ENCODE data around the gene COX20.

DNA sequence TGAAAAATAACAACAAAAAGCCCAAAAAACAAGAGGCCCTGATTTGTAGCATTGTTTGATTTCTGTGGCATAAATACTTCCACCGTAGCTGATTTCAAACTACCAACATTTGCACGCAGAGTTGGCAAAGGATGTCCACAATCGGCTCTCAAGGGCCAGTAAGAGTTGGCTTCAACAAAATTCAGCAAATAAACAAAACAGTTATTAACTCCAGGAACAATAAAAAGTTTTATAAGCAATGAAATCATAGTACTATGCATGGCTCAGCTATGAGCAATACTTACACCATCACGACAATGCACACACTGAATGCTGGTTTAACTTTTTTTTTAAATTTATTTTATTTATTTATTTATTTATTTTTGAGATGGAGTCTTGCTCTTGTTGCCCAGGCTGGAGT lies 8.7 kb upstream of the COX20 start:
- TF ChIP-seq, protein P1, sequence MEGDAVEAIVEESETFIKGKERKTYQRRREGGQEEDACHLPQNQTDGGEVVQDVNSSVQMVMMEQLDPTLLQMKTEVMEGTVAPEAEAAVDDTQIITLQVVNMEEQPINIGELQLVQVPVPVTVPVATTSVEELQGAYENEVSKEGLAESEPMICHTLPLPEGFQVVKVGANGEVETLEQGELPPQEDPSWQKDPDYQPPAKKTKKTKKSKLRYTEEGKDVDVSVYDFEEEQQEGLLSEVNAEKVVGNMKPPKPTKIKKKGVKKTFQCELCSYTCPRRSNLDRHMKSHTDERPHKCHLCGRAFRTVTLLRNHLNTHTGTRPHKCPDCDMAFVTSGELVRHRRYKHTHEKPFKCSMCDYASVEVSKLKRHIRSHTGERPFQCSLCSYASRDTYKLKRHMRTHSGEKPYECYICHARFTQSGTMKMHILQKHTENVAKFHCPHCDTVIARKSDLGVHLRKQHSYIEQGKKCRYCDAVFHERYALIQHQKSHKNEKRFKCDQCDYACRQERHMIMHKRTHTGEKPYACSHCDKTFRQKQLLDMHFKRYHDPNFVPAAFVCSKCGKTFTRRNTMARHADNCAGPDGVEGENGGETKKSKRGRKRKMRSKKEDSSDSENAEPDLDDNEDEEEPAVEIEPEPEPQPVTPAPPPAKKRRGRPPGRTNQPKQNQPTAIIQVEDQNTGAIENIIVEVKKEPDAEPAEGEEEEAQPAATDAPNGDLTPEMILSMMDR (IDR thresholded peaks at IDR 0.05) = no peak
- no peak for TF ChIP-seq FOXJ3 (CRISPR knock-in tag; IDR thresholded peaks at IDR 0.05; ENCODE audit: borderline replicate concordance)
- TF ChIP-seq, protein P2, sequence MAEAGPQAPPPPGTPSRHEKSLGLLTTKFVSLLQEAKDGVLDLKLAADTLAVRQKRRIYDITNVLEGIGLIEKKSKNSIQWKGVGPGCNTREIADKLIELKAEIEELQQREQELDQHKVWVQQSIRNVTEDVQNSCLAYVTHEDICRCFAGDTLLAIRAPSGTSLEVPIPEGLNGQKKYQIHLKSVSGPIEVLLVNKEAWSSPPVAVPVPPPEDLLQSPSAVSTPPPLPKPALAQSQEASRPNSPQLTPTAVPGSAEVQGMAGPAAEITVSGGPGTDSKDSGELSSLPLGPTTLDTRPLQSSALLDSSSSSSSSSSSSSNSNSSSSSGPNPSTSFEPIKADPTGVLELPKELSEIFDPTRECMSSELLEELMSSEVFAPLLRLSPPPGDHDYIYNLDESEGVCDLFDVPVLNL (CRISPR knock-in tag; IDR thresholded peaks at IDR 0.05; ENCODE audit: borderline replicate concordance, low read depth) = no peak
- TF ChIP-seq, protein P3, sequence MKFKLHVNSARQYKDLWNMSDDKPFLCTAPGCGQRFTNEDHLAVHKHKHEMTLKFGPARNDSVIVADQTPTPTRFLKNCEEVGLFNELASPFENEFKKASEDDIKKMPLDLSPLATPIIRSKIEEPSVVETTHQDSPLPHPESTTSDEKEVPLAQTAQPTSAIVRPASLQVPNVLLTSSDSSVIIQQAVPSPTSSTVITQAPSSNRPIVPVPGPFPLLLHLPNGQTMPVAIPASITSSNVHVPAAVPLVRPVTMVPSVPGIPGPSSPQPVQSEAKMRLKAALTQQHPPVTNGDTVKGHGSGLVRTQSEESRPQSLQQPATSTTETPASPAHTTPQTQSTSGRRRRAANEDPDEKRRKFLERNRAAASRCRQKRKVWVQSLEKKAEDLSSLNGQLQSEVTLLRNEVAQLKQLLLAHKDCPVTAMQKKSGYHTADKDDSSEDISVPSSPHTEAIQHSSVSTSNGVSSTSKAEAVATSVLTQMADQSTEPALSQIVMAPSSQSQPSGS (CRISPR knock-in tag; IDR thresholded peaks at IDR 0.05; ENCODE audit: borderline replicate concordance, low read depth) = no peak
- no peak for TF ChIP-seq ZNF232 (CRISPR knock-in tag; IDR thresholded peaks at IDR 0.05)
- TF ChIP-seq, protein P4, sequence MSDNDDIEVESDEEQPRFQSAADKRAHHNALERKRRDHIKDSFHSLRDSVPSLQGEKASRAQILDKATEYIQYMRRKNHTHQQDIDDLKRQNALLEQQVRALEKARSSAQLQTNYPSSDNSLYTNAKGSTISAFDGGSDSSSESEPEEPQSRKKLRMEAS (CRISPR knock-in tag; IDR thresholded peaks at IDR 0.05) = no peak
- TF ChIP-seq, protein P5, sequence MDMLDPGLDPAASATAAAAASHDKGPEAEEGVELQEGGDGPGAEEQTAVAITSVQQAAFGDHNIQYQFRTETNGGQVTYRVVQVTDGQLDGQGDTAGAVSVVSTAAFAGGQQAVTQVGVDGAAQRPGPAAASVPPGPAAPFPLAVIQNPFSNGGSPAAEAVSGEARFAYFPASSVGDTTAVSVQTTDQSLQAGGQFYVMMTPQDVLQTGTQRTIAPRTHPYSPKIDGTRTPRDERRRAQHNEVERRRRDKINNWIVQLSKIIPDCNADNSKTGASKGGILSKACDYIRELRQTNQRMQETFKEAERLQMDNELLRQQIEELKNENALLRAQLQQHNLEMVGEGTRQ (CRISPR knock-in tag; IDR thresholded peaks at IDR 0.05) = no peak
- TF ChIP-seq, protein P6, sequence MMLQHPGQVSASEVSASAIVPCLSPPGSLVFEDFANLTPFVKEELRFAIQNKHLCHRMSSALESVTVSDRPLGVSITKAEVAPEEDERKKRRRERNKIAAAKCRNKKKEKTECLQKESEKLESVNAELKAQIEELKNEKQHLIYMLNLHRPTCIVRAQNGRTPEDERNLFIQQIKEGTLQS (CRISPR knock-in tag; conservative IDR thresholded peaks at IDR 0.05) = no peak
- no peak for TF ChIP-seq CREM (CRISPR knock-in tag; IDR thresholded peaks at IDR 0.05)
- TF ChIP-seq NFYB (CRISPR knock-in tag; conservative IDR thresholded peaks at IDR 0.05; ENCODE audit: low read depth) = no peak
- TF ChIP-seq, protein P7, sequence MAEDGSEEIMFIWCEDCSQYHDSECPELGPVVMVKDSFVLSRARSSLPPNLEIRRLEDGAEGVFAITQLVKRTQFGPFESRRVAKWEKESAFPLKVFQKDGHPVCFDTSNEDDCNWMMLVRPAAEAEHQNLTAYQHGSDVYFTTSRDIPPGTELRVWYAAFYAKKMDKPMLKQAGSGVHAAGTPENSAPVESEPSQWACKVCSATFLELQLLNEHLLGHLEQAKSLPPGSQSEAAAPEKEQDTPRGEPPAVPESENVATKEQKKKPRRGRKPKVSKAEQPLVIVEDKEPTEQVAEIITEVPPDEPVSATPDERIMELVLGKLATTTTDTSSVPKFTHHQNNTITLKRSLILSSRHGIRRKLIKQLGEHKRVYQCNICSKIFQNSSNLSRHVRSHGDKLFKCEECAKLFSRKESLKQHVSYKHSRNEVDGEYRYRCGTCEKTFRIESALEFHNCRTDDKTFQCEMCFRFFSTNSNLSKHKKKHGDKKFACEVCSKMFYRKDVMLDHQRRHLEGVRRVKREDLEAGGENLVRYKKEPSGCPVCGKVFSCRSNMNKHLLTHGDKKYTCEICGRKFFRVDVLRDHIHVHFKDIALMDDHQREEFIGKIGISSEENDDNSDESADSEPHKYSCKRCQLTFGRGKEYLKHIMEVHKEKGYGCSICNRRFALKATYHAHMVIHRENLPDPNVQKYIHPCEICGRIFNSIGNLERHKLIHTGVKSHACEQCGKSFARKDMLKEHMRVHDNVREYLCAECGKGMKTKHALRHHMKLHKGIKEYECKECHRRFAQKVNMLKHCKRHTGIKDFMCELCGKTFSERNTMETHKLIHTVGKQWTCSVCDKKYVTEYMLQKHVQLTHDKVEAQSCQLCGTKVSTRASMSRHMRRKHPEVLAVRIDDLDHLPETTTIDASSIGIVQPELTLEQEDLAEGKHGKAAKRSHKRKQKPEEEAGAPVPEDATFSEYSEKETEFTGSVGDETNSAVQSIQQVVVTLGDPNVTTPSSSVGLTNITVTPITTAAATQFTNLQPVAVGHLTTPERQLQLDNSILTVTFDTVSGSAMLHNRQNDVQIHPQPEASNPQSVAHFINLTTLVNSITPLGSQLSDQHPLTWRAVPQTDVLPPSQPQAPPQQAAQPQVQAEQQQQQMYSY (CRISPR knock-in tag; IDR thresholded peaks at IDR 0.05) = no peak
- TF ChIP-seq, protein P8, sequence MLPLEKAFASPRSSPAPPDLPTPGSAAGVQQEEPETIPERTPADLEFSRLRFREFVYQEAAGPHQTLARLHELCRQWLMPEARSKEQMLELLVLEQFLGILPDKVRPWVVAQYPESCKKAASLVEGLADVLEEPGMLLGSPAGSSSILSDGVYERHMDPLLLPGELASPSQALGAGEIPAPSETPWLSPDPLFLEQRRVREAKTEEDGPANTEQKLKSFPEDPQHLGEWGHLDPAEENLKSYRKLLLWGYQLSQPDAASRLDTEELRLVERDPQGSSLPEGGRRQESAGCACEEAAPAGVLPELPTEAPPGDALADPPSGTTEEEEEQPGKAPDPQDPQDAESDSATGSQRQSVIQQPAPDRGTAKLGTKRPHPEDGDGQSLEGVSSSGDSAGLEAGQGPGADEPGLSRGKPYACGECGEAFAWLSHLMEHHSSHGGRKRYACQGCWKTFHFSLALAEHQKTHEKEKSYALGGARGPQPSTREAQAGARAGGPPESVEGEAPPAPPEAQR (CRISPR knock-in tag; IDR thresholded peaks at IDR 0.05) = no peak
- no peak for TF ChIP-seq FOXP1 (CRISPR knock-in tag; IDR thresholded peaks at IDR 0.05; ENCODE audit: borderline replicate concordance)
- TF ChIP-seq OVOL2 (CRISPR knock-in tag; IDR thresholded peaks at IDR 0.05; ENCODE audit: borderline replicate concordance) = no peak
